IMR-90 (cell line): Measurements from ENCODE around the gene SCAMP1. TPM values are rescaled to one million over a fixed set of nuclear protein-coding genes. Genes with fewer than 3 reads are reported as not detected.

ENCODE experiments used
- ATAC-seq: fragments of 200-7000 bp; cut with Tn5 transposase; 2 replicates; pipeline ENCODE4 v1.9.1; 2020; ENCODE audit warnings: low read depth, mild to moderate bottlenecking, moderate library complexity
- BruUV-seq: library from RNA; stranded (reverse); fragments of 400-500 nt; replicated peaks from 2 replicates; lab custom pipeline; 2021; lab: Mats Ljungman, UMichigan
- CTCF ChIA-PET: fragments of 300-600 bp; formaldehyde crosslinking; extraction: SDS; loops from one replicate; lab custom pipeline; 2021; ENCODE audit warnings: antibody characterized with exemption; lab: Yijun Ruan, JAX
- POLR2A ChIA-PET: fragments of 300-600 bp; sonication (Branson Sonifier 250); formaldehyde crosslinking; loops from one replicate; lab custom pipeline; 2022; ENCODE audit warnings: antibody characterized with exemption; ENCODE audit not compliant: unreplicated experiment; lab: Charles Lee
- DNase-seq: peaks from one replicate; pipeline ENCODE4 v3.0.0; 2013
- H2AFZ ChIP-seq: replicated peaks from 2 replicates; pipeline ENCODE3; 2013; ENCODE audit warnings: low read length, mild to moderate bottlenecking; ENCODE audit not compliant: poor library complexity
- H2AK5ac ChIP-seq: 2 replicates; pipeline ENCODE4 v1.6.1; 2013; ENCODE audit warnings: low read depth, low read length, inconsistent platforms
- H2AK9ac ChIP-seq: replicated peaks from 2 replicates; pipeline ENCODE3; 2013; ENCODE audit warnings: mild to moderate bottlenecking, low read depth, low read length, moderate library complexity; ENCODE audit not compliant: poor library complexity
- H2BK120ac ChIP-seq: 2 replicates; pipeline ENCODE4 v1.6.1; 2013; ENCODE audit warnings: low read depth, low read length, inconsistent platforms
- H2BK15ac ChIP-seq: 3 replicates; pipeline ENCODE4 v1.6.1; 2013; ENCODE audit warnings: low read depth, low read length, inconsistent platforms
- H2BK20ac ChIP-seq: 2 replicates; pipeline ENCODE4 v1.6.1; 2013; ENCODE audit warnings: low read depth, mild to moderate bottlenecking, inconsistent platforms, low read length, moderate library complexity
- H2BK5ac ChIP-seq: 2 replicates; pipeline ENCODE4 v1.6.1; 2013; ENCODE audit warnings: mild to moderate bottlenecking, low read depth, low read length, inconsistent platforms; ENCODE audit not compliant: poor library complexity, severe bottlenecking
- H3K14ac ChIP-seq: replicated peaks from 2 replicates; pipeline ENCODE4 v1.6.1; 2013; ENCODE audit warnings: low read depth, low read length, inconsistent platforms
- H3K18ac ChIP-seq: 2 replicates; pipeline ENCODE4 v1.6.1; 2013; ENCODE audit warnings: low read depth, low read length, control low read depth
- H3K23ac ChIP-seq: 2 replicates; pipeline ENCODE4 v1.6.1; 2013; ENCODE audit warnings: low read depth, low read length, inconsistent platforms
- H3K27ac ChIP-seq: 2 replicates; pipeline ENCODE4 v1.5.1; 2013; ENCODE audit warnings: mild to moderate bottlenecking, control low read depth, low read length; ENCODE audit not compliant: insufficient read depth
- H3K27me3 ChIP-seq: 2 replicates; pipeline ENCODE4 v1.6.1; 2013; ENCODE audit warnings: low read length; ENCODE audit not compliant: control insufficient read depth, insufficient read depth
- H3K36me3 ChIP-seq: 2 replicates; pipeline ENCODE4 v1.6.1; 2013; ENCODE audit warnings: low read length, mixed read lengths; ENCODE audit not compliant: control insufficient read depth, insufficient read depth
- H3K4ac ChIP-seq: 2 replicates; pipeline ENCODE4 v1.6.1; 2013; ENCODE audit warnings: low read depth, low read length, inconsistent platforms
- H3K4me1 ChIP-seq: 2 replicates; pipeline ENCODE4 v1.6.1; 2013; ENCODE audit warnings: low read length, mixed read lengths; ENCODE audit not compliant: control insufficient read depth, insufficient read depth
- H3K4me2 ChIP-seq: 2 replicates; pipeline ENCODE4 v1.6.1; 2013; ENCODE audit warnings: low read depth, mild to moderate bottlenecking, control low read depth, low read length, moderate library complexity
- H3K4me3 ChIP-seq: 2 replicates; pipeline ENCODE4 v1.5.1; 2013; ENCODE audit warnings: low read depth, mild to moderate bottlenecking, control low read depth, low read length, moderate library complexity; ENCODE audit not compliant: insufficient read depth
- H3K56ac ChIP-seq: 2 replicates; pipeline ENCODE4 v1.6.1; 2013; ENCODE audit warnings: low read length, inconsistent platforms; ENCODE audit not compliant: insufficient read depth; ENCODE audit errors: extremely low read depth
- H3K79me1 ChIP-seq, 2 experiments: 2 replicates each; pipeline ENCODE4 v1.6.1; 2013; ENCODE audit warnings: low read length in 2 of 2, inconsistent platforms in 1 of 2, low read depth in 1 of 2
- H3K9ac ChIP-seq: 2 replicates; pipeline ENCODE4 v1.6.1; 2013; ENCODE audit warnings: low read depth, low read length, control low read depth
- H3K9me1 ChIP-seq: 2 replicates; pipeline ENCODE4 v1.6.1; 2013; ENCODE audit warnings: low read length, inconsistent platforms; ENCODE audit not compliant: insufficient read depth
- H3K9me3 ChIP-seq: 2 replicates; pipeline ENCODE4 v1.6.1; 2013; ENCODE audit warnings: low read length; ENCODE audit not compliant: control insufficient read depth, insufficient read depth
- H4K20me1 ChIP-seq: 2 replicates; pipeline ENCODE4 v1.6.1; 2013; ENCODE audit warnings: low read length, inconsistent platforms; ENCODE audit not compliant: insufficient read depth
- H4K5ac ChIP-seq: 2 replicates; pipeline ENCODE4 v1.6.1; 2013; ENCODE audit warnings: mild to moderate bottlenecking, low read depth, low read length, control low read depth
- H4K8ac ChIP-seq, 2 experiments: 2 replicates each; pipeline ENCODE4 v1.6.1; 2013; ENCODE audit warnings: low read depth in 2 of 2, low read length in 2 of 2, control low read depth in 1 of 2, inconsistent platforms in 1 of 2
- H4K91ac ChIP-seq: 2 replicates; pipeline ENCODE4 v1.6.1; 2013; ENCODE audit warnings: low read depth, low read length, inconsistent platforms; ENCODE audit not compliant: insufficient read depth
- BHLHE40 ChIP-seq: fragments of 150-350 bp; IDR thresholded peaks from 2 replicates; pipeline ENCODE4 v1.6.1; 2016; ENCODE audit warnings: mild to moderate bottlenecking, low read depth, low read length
- CEBPB ChIP-seq: IDR thresholded peaks from 2 replicates; pipeline ENCODE4 v1.6.1; 2012; ENCODE audit warnings: low read depth, low read length, improper control_type of control experiment
- CHD1 ChIP-seq: IDR thresholded peaks from 2 replicates; pipeline ENCODE4 v1.6.1; 2012; ENCODE audit warnings: low read depth, low read length, improper control_type of control experiment
- FOS ChIP-seq: fragments of 150-350 bp; IDR thresholded peaks from 2 replicates; pipeline ENCODE4 v1.6.1; 2016; ENCODE audit warnings: low read depth, low read length
- MAZ ChIP-seq: IDR thresholded peaks from 2 replicates; pipeline ENCODE4 v1.6.1; 2012; ENCODE audit warnings: low read depth, mild to moderate bottlenecking, low read length, improper control_type of control experiment, moderate library complexity, borderline replicate concordance
- MXI1 ChIP-seq: IDR thresholded peaks from 2 replicates; pipeline ENCODE4 v1.6.1; 2012; ENCODE audit warnings: low read depth, mild to moderate bottlenecking, low read length, moderate library complexity, borderline replicate concordance
- POLR2A ChIP-seq: IDR thresholded peaks from 2 replicates; pipeline ENCODE4 v1.6.1; 2012; ENCODE audit warnings: mild to moderate bottlenecking, low read depth, low read length
- RAD21 ChIP-seq: IDR thresholded peaks from 2 replicates; pipeline ENCODE4 v1.6.1; 2012; ENCODE audit warnings: low read length, improper control_type of control experiment
- USF2 ChIP-seq: fragments of 150-350 bp; IDR thresholded peaks from 2 replicates; pipeline ENCODE4 v1.6.1; 2017; ENCODE audit warnings: mild to moderate bottlenecking, antibody characterized with exemption, low read length, low read depth
- WGBS, 2 experiments: methylation state at CpG; one replicate each; pipeline versions ENCODE4 v1.1.5 to v1.1.7; 2013; ENCODE audit warnings: missing lambda C conversion rate in 2 of 2; ENCODE audit not compliant: insufficient read length in 1 of 2; ENCODE audit errors: extremely low coverage in 2 of 2; 5-methylcytosine and 5-hydroxymethylcytosine counted together
- dilution Hi-C: fragments of 300-500 bp; cut with HindIII; formaldehyde crosslinking; loops from one replicate; pipeline ENCODE4 v1.14.3; 2018; ENCODE audit warnings: low sequenced_read_pairs; ENCODE audit not compliant: unreplicated experiment
- in situ Hi-C: fragments of 300-500 bp; cut with MboI; formaldehyde crosslinking; loops from 3 replicates; pipeline ENCODE4 v1.14.3; 2019; ENCODE audit warnings: low sequenced_read_pairs, inconsistent platforms, mixed read lengths
- intact Hi-C: fragments of 100-400 bp; cut with micrococcal nuclease; formaldehyde crosslinking; loops from 2 replicates; pipeline ENCODE4 v1.10.0; 2022
- polyA plus RNA-seq, 3 experiments: library from polyadenylated mRNA; depleted of rRNA; stranded (reverse); fragments of >200 nt; gene quantifications; 2 replicates each; pipeline ENCODE4 v1.2.3, GENCODE V29; 2012; ENCODE audit warnings: low replicate concordance in 1 of 3
- total RNA-seq: library from RNA; depleted of rRNA; stranded (reverse); fragments of >200 nt; gene quantifications from 2 replicates; pipeline ENCODE4 v1.2.3, GENCODE V29; 2012

Gene SCAMP1
- total and polyA plus RNA-seq, 2 of the 4 experiments (the other 2 are of a cell fraction): 13.5 to 114 TPM

GRCh38 chr5:78504704-78505677, 144.6 kb downstream of the SCAMP1 start (continued):
- TF ChIP-seq FOS (peak; percentile 87), MXI1 (no peak), BHLHE40 (peak; percentile 50; the same call in 1 of the 2 replicates), CHD1 (no peak)

- in situ Hi-C loops (loop anchor here (10.0 kb wide), 1 partner anchor 89 kb away; no protein-coding TSS in a partner anchor), dilution Hi-C loops (no loop called here), intact Hi-C loops (loop anchor here (1.0 to 5.0 kb wide), 4 partner anchors 23 to 401 kb away; partner anchors contain the start of gene LHFPL2)
- Histone ChIP-seq H3K9ac (no peak overlapping the region), H3K4me3 (no peak overlapping the region), H3K9me1 (peaks cover 28% of the 10 kb centered on the region), H2AK5ac (peak overlapping the region; percentile 87), H4K91ac (no peak overlapping the region), H3K27ac (no peak overlapping the region), H2BK5ac (no peak overlapping the region), H4K5ac (0 out of 2 replicates have a peak overlapping the region, but pooled peaks have one; percentile 22), H2AK9ac (no peak overlapping the region), H4K20me1 (peaks cover 30% of the 10 kb centered on the region; the same call in 1 of the 2 replicates), H3K36me3 (peaks cover 3% of the 10 kb centered on the region; the same call in 1 of the 2 replicates), H3K4me1 (peaks cover 52% of the 10 kb centered on the region), H3K23ac (no peak overlapping the region), H2BK20ac (no peak overlapping the region), H3K27me3 (no peaks in the 10 kb centered on the region), H4K8ac (no peak overlapping the region), H3K18ac (peak overlapping the region; percentile 26; the same call in 1 of the 2 replicates), H3K4ac (no peak overlapping the region; the same call in 1 of the 2 replicates), H3K56ac (no peak overlapping the region), H2BK15ac (peak overlapping the region; percentile 62; the same call in 1 of the 3 replicates), H3K14ac (peak overlapping the region; percentile 33; the same call in 1 of the 2 replicates), H3K4me2 (no peak overlapping the region), H2AFZ (no peak overlapping the region), H3K9me3 (no peaks in the 10 kb centered on the region), H3K79me1 (peaks cover 22 to 67% of the 10 kb centered on the region in 2 experiments), H2BK120ac (no peak overlapping the region)
- no CpG with 5 or more reads among the region's 2 CpGs for WGBS, 2 experiments
- CTCF ChIA-PET: no interaction called here
- ATAC-seq (no peak), DNase-seq (no peak)
- BruUV-seq: no TSS peak
- POLR2A ChIA-PET: no interaction called here
- TF ChIP-seq MAZ (no peak), FOS (no peak), USF2 (no peak), CEBPB (no peak), POLR2A (no peak), CHD1 (no peak), RAD21 (no peak)
Measured at GRCh38 chr5:78505860-78506259, 145.4 kb downstream of the SCAMP1 start.
